Mucosa of rectum (tissue), 2 donors: ENCODE data around the gene SOX6.

Experiments
- H3K27ac ChIP-seq, 2 donors: one replicate each; pipeline ENCODE4 v1.7.0; 2013; ENCODE audit warnings: inconsistent platforms in 2 of 2, low read depth in 2 of 2, low read length in 2 of 2
- H3K27me3 ChIP-seq, 2 donors: one replicate each; pipeline ENCODE4 v1.7.0; 2013; ENCODE audit warnings: low read length in 2 of 2; ENCODE audit not compliant: control insufficient read depth in 2 of 2, insufficient read depth in 2 of 2
- H3K36me3 ChIP-seq, 2 donors: one replicate each; pipeline ENCODE4 v1.7.0; 2013; ENCODE audit warnings: low read length in 2 of 2; ENCODE audit not compliant: control insufficient read depth in 2 of 2, insufficient read depth in 2 of 2
- H3K4me1 ChIP-seq, 2 donors: one replicate each; pipeline ENCODE4 v1.7.0; 2013; ENCODE audit warnings: low read length in 2 of 2, mild to moderate bottlenecking in 1 of 2; ENCODE audit not compliant: control insufficient read depth in 2 of 2, insufficient read depth in 2 of 2
- H3K4me3 ChIP-seq, 2 donors: one replicate each; pipeline ENCODE4 v1.7.0; 2013; ENCODE audit warnings: low read length in 2 of 2
- H3K9ac ChIP-seq, 2 donors: one replicate each; pipeline ENCODE4 v1.7.0; 2013; ENCODE audit warnings: low read length in 2 of 2, low read depth in 1 of 2, mild to moderate bottlenecking in 1 of 2
- H3K9me3 ChIP-seq, 2 donors: one replicate each; pipeline ENCODE4 v1.7.0; 2013; ENCODE audit warnings: low read length in 2 of 2; ENCODE audit not compliant: control insufficient read depth in 2 of 2
- donor health status: healthy.
- donor health status: Normal muscosa, but diverticular disease.

SOX6 gene

DNA sequence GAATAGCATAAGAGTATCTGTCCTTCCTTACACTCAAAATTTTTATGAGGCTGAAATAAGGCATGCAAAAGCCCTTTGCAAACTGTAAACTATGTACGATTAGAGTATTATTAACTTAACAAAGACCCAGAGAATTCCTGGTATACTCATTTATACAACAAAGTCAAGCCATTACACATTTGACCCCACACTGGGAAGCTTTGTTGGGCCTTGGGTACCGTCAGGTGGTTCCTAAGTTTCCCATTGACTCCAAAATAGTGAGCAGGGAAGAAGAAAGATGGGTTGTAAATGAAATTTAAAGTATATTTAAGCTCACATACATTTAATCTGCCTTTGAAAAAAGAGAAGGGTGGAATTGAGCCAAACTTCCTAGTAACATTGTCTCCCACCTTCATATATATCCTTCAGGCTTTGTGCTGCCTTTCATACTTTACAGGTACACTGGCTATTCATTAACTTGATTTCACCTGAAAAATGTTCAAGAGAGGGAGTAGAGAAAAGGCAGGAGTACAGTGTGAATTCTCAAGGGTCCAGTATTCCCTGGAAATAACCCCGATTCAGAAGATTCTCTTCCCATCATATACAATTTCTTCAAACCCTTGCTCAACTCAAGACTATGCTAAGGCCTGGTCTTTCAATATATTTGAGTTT, 68.6 kb downstream of the SOX6 start:
- no peak overlapping the region for H3K27ac ChIP-seq
- H3K36me3 ChIP-seq: no peaks in the 10 kb centered on the region
- no peak overlapping the region for H3K9ac ChIP-seq
- H3K9me3 ChIP-seq: no peaks in the 10 kb centered on the region
- no peaks in the 10 kb centered on the region for H3K27me3 ChIP-seq
- no peaks in the 10 kb centered on the region for H3K4me1 ChIP-seq
- no peak overlapping the region for H3K4me3 ChIP-seq

- Histone ChIP-seq H3K27ac (no peak overlapping the region), H3K27me3 (no peaks in the 10 kb centered on the region), H3K36me3 (no peaks in the 10 kb centered on the region), H3K9me3 (no peaks in the 10 kb centered on the region), H3K4me1 (no peaks in the 10 kb centered on the region), H3K4me3 (no peak overlapping the region), H3K9ac (no peak overlapping the region)
Observed at GRCh38 chr11:16286095-16286494, 70.3 kb downstream of the SOX6 start.

DNA sequence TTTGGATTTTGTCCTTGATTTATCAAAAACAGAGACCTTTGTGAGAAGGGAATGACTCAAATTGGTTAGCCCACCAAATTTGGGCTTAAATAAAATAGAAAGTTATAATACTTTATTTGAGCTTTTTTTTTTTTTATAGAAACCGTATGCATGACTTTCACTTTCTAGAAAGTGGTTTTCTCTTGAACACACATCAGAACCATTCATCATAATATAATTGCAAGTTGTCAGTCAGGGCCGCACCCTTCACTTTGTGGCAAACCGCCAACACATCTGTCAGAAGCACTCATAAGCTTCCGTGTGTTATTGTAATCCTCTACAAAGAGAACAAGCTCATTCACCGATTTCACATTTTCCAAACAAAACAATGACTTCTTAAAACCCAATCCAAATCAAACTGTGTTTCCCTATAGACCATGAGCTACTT, 76.1 kb downstream of the SOX6 start:
- Histone ChIP-seq H3K27ac (peak overlapping the region; percentile 23 to 34), H3K4me3 (peak overlapping the region in 1 of 2 donors; percentile 43)

DNA sequence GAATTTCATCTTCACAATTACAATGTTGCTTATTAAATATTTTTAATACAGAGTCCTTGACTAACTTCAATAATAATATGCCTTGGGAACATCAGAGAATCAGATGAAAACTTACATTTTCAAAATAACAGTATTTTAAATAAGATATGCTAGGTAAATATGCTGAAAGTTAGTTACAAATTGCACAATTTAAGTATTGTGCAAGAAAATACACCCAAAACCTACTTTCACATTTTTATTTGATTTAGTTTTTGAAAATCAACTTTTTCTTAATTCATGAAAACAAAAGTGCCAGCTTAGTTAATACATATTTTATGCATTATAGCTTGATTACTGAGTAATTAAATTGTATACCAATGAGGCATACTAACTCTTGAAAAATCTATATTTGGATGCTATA, 76.8 kb downstream of the SOX6 start:
- no peak overlapping the region for H3K27ac ChIP-seq
- no peak overlapping the region for H3K9ac ChIP-seq

More for the DNA sequence above, 76.1 kb downstream of the SOX6 start:
- no peaks in the 10 kb centered on the region for H3K27me3 ChIP-seq
- H3K4me1 ChIP-seq: peaks cover 6 to 13% of the 10 kb centered on the region in 2 donors
- no peak overlapping the region for H3K9ac ChIP-seq
- no peaks in the 10 kb centered on the region for H3K36me3 ChIP-seq
- H3K9me3 ChIP-seq: no peaks in the 10 kb centered on the region

DNA sequence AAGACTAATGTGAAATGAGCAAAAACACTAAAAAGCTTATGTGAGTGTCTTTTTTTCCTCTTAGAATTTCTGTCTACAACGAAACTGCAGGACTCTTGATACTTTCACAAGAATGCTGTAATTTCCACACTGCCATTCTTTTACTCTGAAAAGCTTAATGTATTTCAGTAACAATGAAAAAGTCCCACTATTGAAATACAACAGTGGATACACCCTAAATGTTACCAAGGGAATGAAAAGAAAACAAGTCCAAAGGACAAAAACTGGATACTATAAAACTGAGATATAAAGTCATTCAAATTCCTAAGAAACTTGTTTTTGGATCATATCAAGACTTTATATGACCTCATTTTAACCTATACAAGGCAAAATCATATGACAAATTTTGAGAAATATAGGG, 77.4 kb downstream of the SOX6 start:
- Histone ChIP-seq H3K4me3 (no peak overlapping the region), H3K36me3 (no peaks in the 10 kb centered on the region), H3K4me1 (peaks cover 6 to 13% of the 10 kb centered on the region in 2 donors), H3K9me3 (no peaks in the 10 kb centered on the region), H3K27me3 (no peaks in the 10 kb centered on the region), H3K9ac (peak overlapping the region in 1 of 2 donors; percentile 33), H3K27ac (peak overlapping the region; percentile 26 to 49)

More for the DNA sequence above, 76.8 kb downstream of the SOX6 start:
- no peak overlapping the region for H3K4me3 ChIP-seq
- H3K4me1 ChIP-seq: peaks cover 6 to 13% of the 10 kb centered on the region in 2 donors
- H3K36me3 ChIP-seq: no peaks in the 10 kb centered on the region
- no peaks in the 10 kb centered on the region for H3K27me3 ChIP-seq
- H3K9me3 ChIP-seq: no peaks in the 10 kb centered on the region

DNA sequence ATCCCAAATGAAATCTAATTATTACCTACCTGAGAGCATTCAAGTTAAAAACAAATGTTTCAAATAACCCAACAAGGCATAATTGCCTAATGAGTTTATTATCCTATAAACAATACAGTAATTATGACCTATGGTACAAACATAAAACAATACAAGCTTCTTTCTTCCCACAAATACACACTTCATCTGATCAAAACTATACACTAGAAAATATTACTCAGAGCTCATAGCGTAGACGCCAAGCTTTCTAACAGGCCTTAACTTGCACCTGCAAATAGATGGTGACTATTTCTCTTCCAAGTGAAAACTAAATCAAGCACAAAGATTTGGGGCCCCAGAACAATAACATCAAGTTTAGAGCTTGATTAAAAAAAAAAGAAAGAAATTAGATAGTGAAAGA, 78.1 kb downstream of the SOX6 start:
- Histone ChIP-seq H3K36me3 (no peaks in the 10 kb centered on the region), H3K9ac (no peak overlapping the region), H3K4me1 (peaks cover 6 to 13% of the 10 kb centered on the region in 2 donors), H3K27me3 (no peaks in the 10 kb centered on the region), H3K9me3 (no peaks in the 10 kb centered on the region), H3K27ac (peak overlapping the region in 1 of 2 donors; percentile 49), H3K4me3 (no peak overlapping the region)

GRCh38 chr11:16276251-16276650, 80.1 kb downstream of the SOX6 start:
- H3K4me1 ChIP-seq: peaks cover 6 to 13% of the 10 kb centered on the region in 2 donors

GRCh38 chr11:16271258-16271657, 85.1 kb downstream of the SOX6 start:
- H3K4me3 ChIP-seq: no peak overlapping the region
- H3K36me3 ChIP-seq: no peaks in the 10 kb centered on the region
- no peak overlapping the region for H3K27ac ChIP-seq
- H3K9me3 ChIP-seq: no peaks in the 10 kb centered on the region
- H3K27me3 ChIP-seq: no peaks in the 10 kb centered on the region
- no peak overlapping the region for H3K9ac ChIP-seq
- H3K4me1 ChIP-seq: no peaks in the 10 kb centered on the region

More at GRCh38 chr11:16276251-16276650, 80.1 kb downstream of the SOX6 start:
- Histone ChIP-seq H3K4me3 (no peak overlapping the region), H3K36me3 (no peaks in the 10 kb centered on the region), H3K27me3 (no peaks in the 10 kb centered on the region), H3K27ac (no peak overlapping the region), H3K9ac (no peak overlapping the region), H3K9me3 (no peaks in the 10 kb centered on the region)

DNA sequence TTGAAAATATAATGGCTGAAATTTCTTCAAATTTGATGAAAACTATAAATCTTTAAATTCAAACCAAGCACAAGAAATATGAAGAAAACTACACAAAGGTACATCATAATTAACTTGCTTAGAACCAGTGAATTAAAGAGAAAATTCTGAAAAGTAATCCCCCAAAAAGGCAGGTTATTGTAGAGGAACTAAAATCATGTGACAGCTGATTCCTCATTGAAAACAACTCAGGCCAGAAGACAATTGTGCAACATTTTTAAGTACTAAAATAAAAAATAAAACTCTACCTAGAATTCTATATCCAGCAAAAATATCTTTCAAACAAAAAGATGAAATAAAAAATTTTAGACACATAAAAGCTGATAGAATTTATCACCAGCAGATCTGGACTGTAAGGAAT, 90.3 kb downstream of the SOX6 start:
- no peak overlapping the region for H3K9ac ChIP-seq
- H3K27me3 ChIP-seq: no peaks in the 10 kb centered on the region
- peaks cover 0 to 5% of the 10 kb centered on the region in 2 donors for H3K4me1 ChIP-seq
- no peaks in the 10 kb centered on the region for H3K36me3 ChIP-seq
- H3K9me3 ChIP-seq: no peaks in the 10 kb centered on the region
- no peak overlapping the region for H3K4me3 ChIP-seq
- no peak overlapping the region for H3K27ac ChIP-seq

- H3K9me3 ChIP-seq: no peaks in the 10 kb centered on the region
- peaks cover 0 to 5% of the 10 kb centered on the region in 2 donors for H3K4me1 ChIP-seq
- H3K27me3 ChIP-seq: no peaks in the 10 kb centered on the region
- H3K36me3 ChIP-seq: no peaks in the 10 kb centered on the region
- no peak overlapping the region for H3K4me3 ChIP-seq
- no peak overlapping the region for H3K9ac ChIP-seq
- H3K27ac ChIP-seq: no peak overlapping the region
Observed at GRCh38 chr11:16265022-16265421, 91.3 kb downstream of the SOX6 start.
